Glutamatergic neuron (in vitro differentiated cells): ENCODE measurements around the gene APOB. TPM values are rescaled to one million over a fixed set of nuclear protein-coding genes. Genes with fewer than 3 reads are reported as not detected.

ENCODE experiments used
- DNase-seq: peaks from one replicate; pipeline ENCODE4 v3.0.0; 2022
- H3K27ac Mint-ChIP-seq: one replicate; pipeline ENCODE4 v1.8.0; 2020; ENCODE audit warnings: mild to moderate bottlenecking, mixed read lengths, inconsistent platforms; ENCODE audit not compliant: unreplicated experiment
- H3K27me3 Mint-ChIP-seq: one replicate; pipeline ENCODE4 v1.8.0; 2020; ENCODE audit warnings: mild to moderate bottlenecking, moderate library complexity, mixed read lengths, inconsistent platforms; ENCODE audit not compliant: unreplicated experiment
- H3K36me3 Mint-ChIP-seq: one replicate; pipeline ENCODE4 v1.8.0; 2020; ENCODE audit warnings: mild to moderate bottlenecking, mixed read lengths, inconsistent platforms; ENCODE audit not compliant: unreplicated experiment
- H3K4me1 Mint-ChIP-seq: one replicate; pipeline ENCODE4 v1.8.0; 2020; ENCODE audit warnings: mild to moderate bottlenecking, low read depth, mixed read lengths, inconsistent platforms; ENCODE audit not compliant: unreplicated experiment
- H3K4me3 Mint-ChIP-seq: one replicate; pipeline ENCODE4 v1.8.0; 2020; ENCODE audit warnings: mild to moderate bottlenecking, mixed read lengths, inconsistent platforms; ENCODE audit not compliant: unreplicated experiment
- H3K9me3 Mint-ChIP-seq: one replicate; pipeline ENCODE4 v1.8.0; 2020; ENCODE audit warnings: mild to moderate bottlenecking, moderate library complexity, mixed read lengths, inconsistent platforms; ENCODE audit not compliant: unreplicated experiment
- long read RNA-seq: library from polyadenylated mRNA; unstranded; transcript quantifications from one replicate; pipeline ENCODE4 v2.0.0, GENCODE V29; 2020; ENCODE audit not compliant: unreplicated experiment
- total RNA-seq: library from RNA; stranded (reverse); fragmentation: NEBNext Ultra II Directional; extraction: Animal tissue kit (Norgen Biotek cat#: 25700); gene quantifications from one replicate; pipeline ENCODE4 v1.2.1, GENCODE V29; 2021; ENCODE audit not compliant: unreplicated experiment
- TF ChIP-seq, protein P1 (sequence below): fragments of 200-600 bp; sonication (generic); IDR thresholded peaks from one replicate; pipeline ENCODE4 v1.5.0; 2021; ENCODE audit not compliant: partially characterized antibody, unreplicated experiment

Gene APOB, protein sequence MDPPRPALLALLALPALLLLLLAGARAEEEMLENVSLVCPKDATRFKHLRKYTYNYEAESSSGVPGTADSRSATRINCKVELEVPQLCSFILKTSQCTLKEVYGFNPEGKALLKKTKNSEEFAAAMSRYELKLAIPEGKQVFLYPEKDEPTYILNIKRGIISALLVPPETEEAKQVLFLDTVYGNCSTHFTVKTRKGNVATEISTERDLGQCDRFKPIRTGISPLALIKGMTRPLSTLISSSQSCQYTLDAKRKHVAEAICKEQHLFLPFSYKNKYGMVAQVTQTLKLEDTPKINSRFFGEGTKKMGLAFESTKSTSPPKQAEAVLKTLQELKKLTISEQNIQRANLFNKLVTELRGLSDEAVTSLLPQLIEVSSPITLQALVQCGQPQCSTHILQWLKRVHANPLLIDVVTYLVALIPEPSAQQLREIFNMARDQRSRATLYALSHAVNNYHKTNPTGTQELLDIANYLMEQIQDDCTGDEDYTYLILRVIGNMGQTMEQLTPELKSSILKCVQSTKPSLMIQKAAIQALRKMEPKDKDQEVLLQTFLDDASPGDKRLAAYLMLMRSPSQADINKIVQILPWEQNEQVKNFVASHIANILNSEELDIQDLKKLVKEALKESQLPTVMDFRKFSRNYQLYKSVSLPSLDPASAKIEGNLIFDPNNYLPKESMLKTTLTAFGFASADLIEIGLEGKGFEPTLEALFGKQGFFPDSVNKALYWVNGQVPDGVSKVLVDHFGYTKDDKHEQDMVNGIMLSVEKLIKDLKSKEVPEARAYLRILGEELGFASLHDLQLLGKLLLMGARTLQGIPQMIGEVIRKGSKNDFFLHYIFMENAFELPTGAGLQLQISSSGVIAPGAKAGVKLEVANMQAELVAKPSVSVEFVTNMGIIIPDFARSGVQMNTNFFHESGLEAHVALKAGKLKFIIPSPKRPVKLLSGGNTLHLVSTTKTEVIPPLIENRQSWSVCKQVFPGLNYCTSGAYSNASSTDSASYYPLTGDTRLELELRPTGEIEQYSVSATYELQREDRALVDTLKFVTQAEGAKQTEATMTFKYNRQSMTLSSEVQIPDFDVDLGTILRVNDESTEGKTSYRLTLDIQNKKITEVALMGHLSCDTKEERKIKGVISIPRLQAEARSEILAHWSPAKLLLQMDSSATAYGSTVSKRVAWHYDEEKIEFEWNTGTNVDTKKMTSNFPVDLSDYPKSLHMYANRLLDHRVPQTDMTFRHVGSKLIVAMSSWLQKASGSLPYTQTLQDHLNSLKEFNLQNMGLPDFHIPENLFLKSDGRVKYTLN (N-terminal part only)
- total RNA-seq, result not detected
- long read RNA-seq, result 0 reads

DNA sequence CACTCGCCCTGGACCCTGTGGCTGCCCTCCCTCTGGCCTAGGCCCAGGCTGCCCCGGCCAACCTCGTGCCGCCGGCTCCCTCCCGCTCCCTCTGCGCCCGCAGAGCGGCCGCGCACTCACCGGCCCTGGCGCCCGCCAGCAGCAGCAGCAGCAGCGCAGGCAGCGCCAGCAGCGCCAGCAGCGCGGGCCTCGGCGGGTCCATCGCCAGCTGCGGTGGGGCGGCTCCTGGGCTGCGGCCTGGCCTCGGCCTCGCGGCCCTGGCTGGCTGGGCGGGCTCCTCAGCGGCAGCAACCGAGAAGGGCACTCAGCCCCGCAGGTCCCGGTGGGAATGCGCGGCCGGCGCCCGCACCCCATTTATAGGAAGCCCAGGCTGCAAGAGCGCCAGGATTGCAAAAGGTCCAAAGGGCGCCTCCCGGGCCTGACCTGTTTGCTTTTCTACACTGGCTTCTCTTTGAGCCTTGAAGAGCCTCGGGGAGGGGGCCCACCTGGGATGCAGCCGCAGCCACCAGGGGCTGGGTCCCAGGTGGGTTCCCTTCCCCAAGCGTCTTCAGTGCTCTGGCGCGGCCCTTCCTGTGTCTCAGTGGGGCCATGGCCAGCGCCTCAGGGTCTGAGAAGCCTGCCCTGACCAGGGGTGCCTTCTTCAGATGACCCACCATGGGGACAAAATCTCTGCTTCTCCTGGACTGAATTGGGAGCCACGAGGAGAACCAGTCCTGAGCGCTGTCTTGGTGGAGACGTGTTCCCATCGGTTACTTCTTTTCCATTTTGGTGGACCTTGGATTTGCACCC, at the start of gene APOB:
Gene APOB (minus strand): TSS at position 330 of the 789 bp plus-strand sequence. CDS start 128 bp downstream, at position 202.
- Mint-ChIP-seq H3K27me3 (peaks cover 7% of the 10 kb centered on the region), H3K36me3 (no peaks in the 10 kb centered on the region), H3K9me3 (no peaks in the 10 kb centered on the region), H3K27ac (no peak within 1 kb of the TSS), H3K4me1 (peaks cover 2% of the 10 kb centered on the region), H3K4me3 (peak within 1 kb of the TSS; percentile 86)
- TF ChIP-seq, protein P1, sequence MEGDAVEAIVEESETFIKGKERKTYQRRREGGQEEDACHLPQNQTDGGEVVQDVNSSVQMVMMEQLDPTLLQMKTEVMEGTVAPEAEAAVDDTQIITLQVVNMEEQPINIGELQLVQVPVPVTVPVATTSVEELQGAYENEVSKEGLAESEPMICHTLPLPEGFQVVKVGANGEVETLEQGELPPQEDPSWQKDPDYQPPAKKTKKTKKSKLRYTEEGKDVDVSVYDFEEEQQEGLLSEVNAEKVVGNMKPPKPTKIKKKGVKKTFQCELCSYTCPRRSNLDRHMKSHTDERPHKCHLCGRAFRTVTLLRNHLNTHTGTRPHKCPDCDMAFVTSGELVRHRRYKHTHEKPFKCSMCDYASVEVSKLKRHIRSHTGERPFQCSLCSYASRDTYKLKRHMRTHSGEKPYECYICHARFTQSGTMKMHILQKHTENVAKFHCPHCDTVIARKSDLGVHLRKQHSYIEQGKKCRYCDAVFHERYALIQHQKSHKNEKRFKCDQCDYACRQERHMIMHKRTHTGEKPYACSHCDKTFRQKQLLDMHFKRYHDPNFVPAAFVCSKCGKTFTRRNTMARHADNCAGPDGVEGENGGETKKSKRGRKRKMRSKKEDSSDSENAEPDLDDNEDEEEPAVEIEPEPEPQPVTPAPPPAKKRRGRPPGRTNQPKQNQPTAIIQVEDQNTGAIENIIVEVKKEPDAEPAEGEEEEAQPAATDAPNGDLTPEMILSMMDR, result no peak
- peak; percentile 73 for DNase-seq

DNA sequence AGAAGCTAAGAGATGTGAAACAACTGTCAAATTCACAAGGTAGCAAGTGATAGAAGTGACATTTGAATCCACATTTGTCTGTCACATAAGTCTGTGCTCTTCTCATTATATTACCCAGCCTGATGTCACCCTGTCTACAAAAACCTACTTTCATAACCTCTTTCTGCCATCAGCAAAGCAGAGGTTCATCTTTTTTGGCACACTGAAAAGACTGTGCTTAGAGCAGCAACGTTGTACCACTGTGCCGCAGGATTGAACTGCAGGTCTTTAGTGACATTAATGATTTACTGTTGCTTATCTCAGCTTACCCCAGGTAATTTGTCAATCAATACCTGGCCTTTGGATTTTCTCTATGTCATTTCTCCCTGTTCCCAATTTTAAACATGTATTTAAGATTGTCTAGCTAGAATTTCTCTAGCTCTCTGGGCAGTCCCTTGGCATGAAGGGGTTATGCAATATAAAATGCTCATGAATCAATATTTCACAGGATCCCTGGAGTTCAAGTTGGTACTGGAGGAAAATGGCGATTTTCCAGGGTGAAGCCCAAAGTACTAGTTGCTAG, 48.5 kb upstream of the APOB start:
- no peak overlapping the region for H3K4me3 Mint-ChIP-seq
- TF ChIP-seq, protein P1, result no peak
- H3K4me1 Mint-ChIP-seq, result no peaks in the 10 kb centered on the region
- no peaks in the 10 kb centered on the region for H3K36me3 Mint-ChIP-seq
- no peaks in the 10 kb centered on the region for H3K27me3 Mint-ChIP-seq
- no peak for DNase-seq
- H3K9me3 Mint-ChIP-seq, result no peaks in the 10 kb centered on the region
- H3K27ac Mint-ChIP-seq, result no peak overlapping the region

DNA sequence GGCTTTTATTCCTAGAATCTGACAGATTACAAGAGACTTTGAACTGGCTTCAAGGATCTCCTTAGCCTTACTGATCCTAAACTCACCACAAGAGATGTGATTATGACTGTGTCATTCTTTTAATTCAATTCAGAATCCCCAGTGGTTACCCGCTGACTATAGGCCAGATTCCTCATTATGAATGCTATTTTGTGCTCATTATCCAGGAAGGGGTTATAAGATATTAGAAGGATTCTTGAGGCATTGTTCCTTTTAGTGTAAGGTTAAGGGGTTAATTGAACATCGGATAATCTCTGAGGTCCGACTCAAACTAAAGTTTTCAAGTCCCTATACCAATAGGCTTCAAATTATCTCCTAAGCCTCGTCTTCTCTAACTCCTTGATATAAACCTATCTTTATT, 40.5 kb upstream of the APOB start:
- TF ChIP-seq, protein P1, result no peak
- no peak for DNase-seq
- no peak overlapping the region for H3K27ac Mint-ChIP-seq
- no peaks in the 10 kb centered on the region for H3K9me3 Mint-ChIP-seq
- no peaks in the 10 kb centered on the region for H3K4me1 Mint-ChIP-seq
- no peak overlapping the region for H3K4me3 Mint-ChIP-seq
- no peaks in the 10 kb centered on the region for H3K27me3 Mint-ChIP-seq
- H3K36me3 Mint-ChIP-seq, result no peaks in the 10 kb centered on the region

DNA sequence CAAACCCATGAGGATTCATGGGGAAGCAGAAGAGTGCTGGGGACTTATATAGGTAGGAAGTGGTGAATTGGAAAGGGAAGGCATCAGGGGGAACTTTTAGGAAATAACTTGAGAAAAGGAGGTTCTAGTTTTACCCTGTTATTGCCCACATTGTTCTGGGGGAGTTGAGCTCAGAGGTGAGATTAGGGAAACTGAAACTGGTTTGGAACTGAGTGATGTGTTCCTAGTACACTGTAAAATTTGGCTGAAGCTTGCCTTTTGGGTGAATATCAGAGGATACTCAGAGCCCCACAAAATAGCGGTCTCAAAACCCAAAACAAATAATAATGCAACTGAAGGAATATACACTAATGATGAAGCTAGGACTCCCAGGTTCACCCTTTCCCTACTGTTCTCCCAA, 39.6 kb upstream of the APOB start:
- Mint-ChIP-seq H3K9me3 (no peaks in the 10 kb centered on the region), H3K36me3 (no peaks in the 10 kb centered on the region), H3K27ac (no peak overlapping the region), H3K4me3 (no peak overlapping the region), H3K27me3 (no peaks in the 10 kb centered on the region), H3K4me1 (no peaks in the 10 kb centered on the region)
- TF ChIP-seq, protein P1, result no peak
- no peak for DNase-seq
